Nucleus accumbens (tissue), 56 donors: ENCODE results near the gene UROC1.

Experiments
- DNase-seq, 56 donors: peaks; one replicate each; lab custom pipeline; 2025; lab: John Stamatoyannopoulos, UW

The UROC1 gene

GRCh38 chr3:126433496-126434263, 83.9 kb downstream of the UROC1 start:
- DNase-seq = peak in 1 of 56 donors; percentile 13

GRCh38 chr3:126433105-126433430, 84.5 kb downstream of the UROC1 start:
- DNase-seq = no peak

- no peak for DNase-seq
Measured at GRCh38 chr3:126432361-126433104, 85.0 kb downstream of the UROC1 start.
